Left ventricle myocardium inferior (tissue), 1 donor: ENCODE data around the gene DOK7. TPM values are rescaled to one million over a fixed set of nuclear protein-coding genes. Genes with fewer than 3 reads are reported as not detected.
A peak's percentile ranks its signal among the peaks of the same experiment; 100 is the strongest.

Experiments used
- DNase-seq: peaks from one replicate; pipeline ENCODE4 v3.0.0-alpha.2; 2020
- H3K27ac ChIP-seq: fragments of 200-600 bp; replicated peaks from 2 replicates; pipeline ENCODE4 v1.8.0; 2021
- H3K27me3 ChIP-seq: fragments of 200-600 bp; 2 replicates; pipeline ENCODE4 v1.8.0; 2021; ENCODE audit warnings: low read depth
- H3K36me3 ChIP-seq: fragments of 200-600 bp; 2 replicates; pipeline ENCODE4 v1.8.0; 2021
- H3K4me1 ChIP-seq: fragments of 200-600 bp; 2 replicates; pipeline ENCODE4 v1.8.0; 2021
- H3K4me3 ChIP-seq: fragments of 200-600 bp; 2 replicates; pipeline ENCODE4 v1.8.0; 2021; ENCODE audit warnings: mild to moderate bottlenecking, moderate library complexity
- H3K9me3 ChIP-seq: fragments of 200-600 bp; replicated peaks from 2 replicates; pipeline ENCODE4 v1.8.0; 2021
- intact Hi-C: fragments of 100-400 bp; cut with micrococcal nuclease; formaldehyde crosslinking; loops from one replicate; pipeline ENCODE4 v1.11.0; 2022
- total RNA-seq: library from RNA; stranded (reverse); fragmentation: NEBNext Ultra II Directional; extraction: Animal tissue kit (Norgen Biotek cat#: 25700); gene quantifications from one replicate; pipeline ENCODE4 v1.2.1, GENCODE V29; 2021
- TF ChIP-seq, protein P1 (sequence below): fragments of 200-600 bp; IDR thresholded peaks from 2 replicates; pipeline ENCODE4 v1.8.0; 2021; ENCODE audit warnings: antibody characterized with exemption, mild to moderate bottlenecking, borderline replicate concordance
- donor health status: DM: no; HTN: yes; CAD: no; lungs with severe emphysema.

DOK7 gene
- total RNA-seq, 1 donor from 2014 or later: 46.7 TPM

DNA sequence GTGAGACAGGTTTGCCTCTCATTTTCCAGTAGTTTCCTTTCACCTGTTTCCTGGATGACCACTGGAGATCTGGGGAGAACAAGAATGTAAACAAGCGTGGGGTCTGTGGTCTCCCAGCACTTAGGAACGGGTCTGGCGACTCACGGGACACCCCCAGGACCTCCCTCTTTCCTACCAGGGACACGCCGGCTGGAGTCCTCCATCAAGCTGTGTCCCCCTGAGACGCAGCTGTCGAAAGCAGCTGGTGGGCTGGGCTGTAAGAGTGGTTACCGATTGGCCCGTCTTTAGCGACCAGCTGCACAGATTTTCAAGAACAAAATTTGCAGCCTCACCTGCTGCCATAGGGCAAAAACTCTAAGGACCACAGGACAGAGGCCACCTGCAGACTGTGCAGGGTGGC lies 57.2 kb downstream of the DOK7 start:
- H3K27ac ChIP-seq: no peak overlapping the region
- no peak overlapping the region for H3K4me3 ChIP-seq
- intact Hi-C loops: no loop called here
- H3K4me1 ChIP-seq: no peaks in the 10 kb centered on the region
- H3K9me3 ChIP-seq: no peaks in the 10 kb centered on the region
- no peaks in the 10 kb centered on the region for H3K27me3 ChIP-seq
- TF ChIP-seq, protein P1, sequence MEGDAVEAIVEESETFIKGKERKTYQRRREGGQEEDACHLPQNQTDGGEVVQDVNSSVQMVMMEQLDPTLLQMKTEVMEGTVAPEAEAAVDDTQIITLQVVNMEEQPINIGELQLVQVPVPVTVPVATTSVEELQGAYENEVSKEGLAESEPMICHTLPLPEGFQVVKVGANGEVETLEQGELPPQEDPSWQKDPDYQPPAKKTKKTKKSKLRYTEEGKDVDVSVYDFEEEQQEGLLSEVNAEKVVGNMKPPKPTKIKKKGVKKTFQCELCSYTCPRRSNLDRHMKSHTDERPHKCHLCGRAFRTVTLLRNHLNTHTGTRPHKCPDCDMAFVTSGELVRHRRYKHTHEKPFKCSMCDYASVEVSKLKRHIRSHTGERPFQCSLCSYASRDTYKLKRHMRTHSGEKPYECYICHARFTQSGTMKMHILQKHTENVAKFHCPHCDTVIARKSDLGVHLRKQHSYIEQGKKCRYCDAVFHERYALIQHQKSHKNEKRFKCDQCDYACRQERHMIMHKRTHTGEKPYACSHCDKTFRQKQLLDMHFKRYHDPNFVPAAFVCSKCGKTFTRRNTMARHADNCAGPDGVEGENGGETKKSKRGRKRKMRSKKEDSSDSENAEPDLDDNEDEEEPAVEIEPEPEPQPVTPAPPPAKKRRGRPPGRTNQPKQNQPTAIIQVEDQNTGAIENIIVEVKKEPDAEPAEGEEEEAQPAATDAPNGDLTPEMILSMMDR: no peak
- H3K36me3 ChIP-seq: peaks cover 97% of the 10 kb centered on the region
- DNase-seq: no peak

DNA sequence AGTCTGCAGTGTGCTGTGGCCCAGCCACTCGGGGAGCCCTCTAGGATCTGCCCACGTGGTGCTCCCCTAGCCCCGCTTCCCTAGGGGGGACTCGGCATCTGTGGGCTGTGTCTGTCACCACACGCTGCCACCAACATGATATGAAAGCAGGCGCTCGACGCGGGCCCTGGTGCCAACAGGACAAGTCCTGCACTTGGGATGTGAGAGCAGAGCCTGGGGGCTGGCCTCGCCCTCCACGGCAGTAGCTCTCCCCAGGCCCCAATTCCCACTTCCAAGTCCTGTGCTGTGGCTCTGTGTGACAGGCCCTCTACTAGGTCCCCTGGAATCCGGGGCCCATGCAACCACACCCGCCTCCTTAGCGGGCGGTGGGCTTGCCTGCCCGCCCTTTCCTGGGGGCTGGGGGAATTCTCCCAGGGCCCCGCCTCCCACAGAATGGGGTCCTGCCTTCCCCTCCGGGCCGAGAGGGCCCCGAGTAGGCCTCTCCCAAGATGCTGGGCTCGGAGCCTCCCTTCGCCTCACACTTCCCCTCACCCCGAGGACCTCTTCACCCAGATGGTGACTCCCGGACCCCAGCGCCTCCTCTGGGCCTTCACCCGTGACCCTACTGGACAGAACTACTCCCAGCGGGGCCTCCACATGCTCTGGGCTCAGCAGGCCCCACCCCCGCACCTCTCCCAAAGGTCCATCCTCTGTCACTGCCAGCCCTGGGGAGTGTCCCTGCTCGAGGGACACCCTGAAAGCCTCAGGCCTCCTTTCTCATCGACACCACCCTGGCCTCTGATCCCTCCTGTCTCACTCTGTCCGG lies 57.9 kb downstream of the DOK7 start:
- TF ChIP-seq, protein P1: no peak
- Histone ChIP-seq H3K27ac (no peak overlapping the region), H3K4me3 (no peak overlapping the region), H3K4me1 (no peaks in the 10 kb centered on the region), H3K9me3 (no peaks in the 10 kb centered on the region), H3K27me3 (no peaks in the 10 kb centered on the region), H3K36me3 (peaks cover 92% of the 10 kb centered on the region)
- intact Hi-C loops: no loop called here
- DNase-seq: no peak

DNA sequence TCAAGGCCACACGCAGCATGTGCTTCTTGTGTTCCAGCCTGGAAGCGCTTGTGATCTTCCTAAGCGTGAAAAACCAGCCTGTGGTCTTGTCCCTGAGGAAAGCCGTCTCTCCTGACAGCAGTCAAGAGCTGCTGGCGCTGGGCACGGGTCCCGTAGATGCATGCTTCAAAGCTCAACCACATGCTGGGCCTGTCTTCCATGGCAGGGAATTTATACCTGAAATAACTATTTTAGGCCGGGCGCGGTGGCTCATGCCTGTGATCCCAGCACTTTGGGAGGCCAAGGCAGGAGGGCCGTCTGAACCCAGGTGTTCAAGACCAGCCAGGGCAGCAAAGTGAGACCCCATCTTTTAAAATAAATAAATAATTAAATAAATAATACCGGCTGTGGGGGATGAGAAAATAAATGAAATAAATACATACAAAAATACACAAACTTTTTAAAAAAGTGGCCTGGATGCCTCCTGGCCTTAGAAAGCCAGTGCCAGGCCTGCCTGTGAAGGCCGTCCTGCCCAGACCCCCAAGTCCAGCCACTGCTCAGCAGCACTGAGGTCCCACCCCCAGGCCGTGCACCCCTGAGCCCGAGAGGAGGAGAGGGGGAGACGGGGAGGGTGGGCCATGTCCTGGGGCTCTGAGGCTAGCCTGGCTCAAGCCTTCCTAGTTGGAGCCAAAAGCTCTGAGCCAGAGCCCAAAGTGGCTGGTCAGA lies 58.7 kb downstream of the DOK7 start:
- intact Hi-C loops: no loop called here
- H3K9me3 ChIP-seq: no peaks in the 10 kb centered on the region
- no peaks in the 10 kb centered on the region for H3K27me3 ChIP-seq
- TF ChIP-seq, protein P1: no peak
- H3K4me3 ChIP-seq: no peak overlapping the region
- DNase-seq: peak; percentile 15
- H3K36me3 ChIP-seq: peaks cover 85% of the 10 kb centered on the region
- no peaks in the 10 kb centered on the region for H3K4me1 ChIP-seq
- no peak overlapping the region for H3K27ac ChIP-seq

DNA sequence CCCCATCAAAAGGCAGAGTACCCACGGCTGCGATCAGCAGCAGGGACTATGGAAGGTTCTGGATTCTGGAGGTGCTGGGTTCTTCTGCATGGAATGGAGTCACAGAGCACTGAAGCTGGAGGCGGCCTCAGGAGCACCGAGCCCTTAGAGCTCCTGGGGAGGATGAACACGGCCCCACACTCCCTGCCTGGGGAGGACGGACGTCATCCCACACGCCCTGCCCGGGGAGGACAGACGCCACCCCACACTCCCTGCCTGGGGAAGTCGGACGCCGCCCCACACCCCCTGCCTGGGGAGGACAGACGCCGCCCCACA lies 59.2 kb downstream of the DOK7 start:
- no peak for DNase-seq
- intact Hi-C loops: no loop called here

DNA sequence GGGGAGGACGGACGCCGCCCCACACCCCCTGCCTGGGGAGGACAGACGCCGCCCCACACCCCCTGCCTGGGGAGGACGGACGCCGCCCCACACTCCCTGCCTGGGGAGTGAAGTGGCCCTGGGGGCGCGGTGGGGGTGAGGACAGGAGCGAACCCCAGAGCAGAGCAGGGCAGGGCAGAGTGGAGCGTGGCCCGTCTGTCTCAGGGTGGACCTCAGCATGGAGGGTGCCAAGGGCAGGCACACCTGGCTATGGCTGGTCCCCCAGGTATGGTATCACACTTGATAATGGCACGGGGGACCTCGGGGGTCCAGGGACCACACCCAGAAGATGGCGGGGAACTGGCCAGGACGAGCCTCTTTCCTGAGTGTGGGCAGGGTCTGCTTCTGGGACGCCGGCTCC lies 59.5 kb downstream of the DOK7 start:
- H3K27me3 ChIP-seq: no peaks in the 10 kb centered on the region
- no peak overlapping the region for H3K4me3 ChIP-seq
- H3K36me3 ChIP-seq: peaks cover 79% of the 10 kb centered on the region
- intact Hi-C loops: no loop called here
- no peak overlapping the region for H3K27ac ChIP-seq
- DNase-seq: no peak
- H3K4me1 ChIP-seq: peaks cover 3% of the 10 kb centered on the region
- no peaks in the 10 kb centered on the region for H3K9me3 ChIP-seq
- TF ChIP-seq, protein P1: no peak

More for the DNA sequence above, 59.2 kb downstream of the DOK7 start:
- H3K27me3 ChIP-seq: no peaks in the 10 kb centered on the region
- no peaks in the 10 kb centered on the region for H3K9me3 ChIP-seq
- no peak overlapping the region for H3K27ac ChIP-seq
- H3K4me3 ChIP-seq: no peak overlapping the region
- TF ChIP-seq, protein P1: no peak
- H3K36me3 ChIP-seq: peaks cover 82% of the 10 kb centered on the region
- no peaks in the 10 kb centered on the region for H3K4me1 ChIP-seq
